ENCODE data around the gene TSC1. TPM values are rescaled to one million over a fixed set of nuclear protein-coding genes. Genes with fewer than 3 reads are reported as not detected.
"Not testable (repeated sequence)": the region's sequence is repeated elsewhere in the genome, so short reads cannot be mapped to it uniquely, and the experiment has no call there.

TSC1 gene
- total and polyA plus RNA-seq, 7 experiments from 2014 or later, result 9.9 to 98.3 (median 52.0) TPM

- no peak overlapping the region for H3K27ac ChIP-seq (ENCODE audit: low read depth, low read length)
- intact Hi-C loops (cut with micrococcal nuclease), result loop anchor here (5.0 kb wide), 3 partner anchors 167 to 1207 kb away; partner anchors contain the start of gene CFAP77 (in 1 of the 2)
- Mint-ChIP-seq H3K36me3 (no peaks in the 10 kb centered on the region), H3K4me3 (no peak overlapping the region), H3K27me3 (peaks cover 0 to 18% (median 9%) of the 10 kb centered on the region in 5 donors), H3K9me3 (no peaks in the 10 kb centered on the region), H3K27ac (no peak overlapping the region), H3K4me1 (peaks cover 0 to 7% (median 0%) of the 10 kb centered on the region in 7 donors)
- DNase-seq, result no peak
- H3K4me3 ChIP-seq (ENCODE audit: low read length), result no peak overlapping the region
- ChIA-PET CTCF (no interaction called here), POLR2A (no interaction called here)
- no peaks in the 10 kb centered on the region for H3K4me1 ChIP-seq (ENCODE audit: control insufficient read depth in 2 of 2, insufficient read depth in 2 of 2, low read length in 2 of 2)
- no peaks in the 10 kb centered on the region for H3K9me3 ChIP-seq (ENCODE audit: control insufficient read depth in 2 of 3, low read length in 3 of 3)
- H3K27me3 ChIP-seq (ENCODE audit: control insufficient read depth in 2 of 2, insufficient read depth in 2 of 2, low read length in 2 of 2), result no peaks in the 10 kb centered on the region
- no peak for ATAC-seq
- H3K36me3 ChIP-seq (ENCODE audit: control insufficient read depth in 2 of 3, insufficient read depth in 3 of 3, low read length in 3 of 3), result no peaks in the 10 kb centered on the region
Measured at GRCh38 chr9:132969783-132970182, 25.4 kb upstream of the TSC1 start.

- CTCF ChIA-PET; H3K4me3 Mint-ChIP-seq; DNase-seq; H3K36me3 ChIP-seq (ENCODE audit: control insufficient read depth in 2 of 3, insufficient read depth in 3 of 3, low read length in 3 of 3); POLR2A ChIA-PET; H3K36me3 Mint-ChIP-seq; H3K27ac ChIP-seq (ENCODE audit: low read depth, low read length); H3K9me3 Mint-ChIP-seq; H3K4me3 ChIP-seq (ENCODE audit: low read length); ATAC-seq; H3K4me1 ChIP-seq (ENCODE audit: control insufficient read depth in 2 of 2, insufficient read depth in 2 of 2, low read length in 2 of 2); H3K9me3 ChIP-seq (ENCODE audit: control insufficient read depth in 2 of 3, low read length in 3 of 3); H3K27ac Mint-ChIP-seq; H3K4me1 Mint-ChIP-seq; H3K27me3 ChIP-seq (ENCODE audit: control insufficient read depth in 2 of 2, insufficient read depth in 2 of 2, low read length in 2 of 2); intact Hi-C loops (cut with micrococcal nuclease): not testable (repeated sequence)
- peaks cover 0 to 13% (median 8%) of the 10 kb centered on the region in 5 donors for H3K27me3 Mint-ChIP-seq
Measured at GRCh38 chr9:132967908-132968307, 23.5 kb upstream of the TSC1 start.

GRCh38 chr9:132965478-132965877 lies 21.1 kb upstream of the TSC1 start:
- DNase-seq, result no peak
- no peaks in the 10 kb centered on the region for H3K4me1 ChIP-seq (ENCODE audit: control insufficient read depth in 2 of 2, insufficient read depth in 2 of 2, low read length in 2 of 2)
- H3K9me3 ChIP-seq (ENCODE audit: control insufficient read depth in 2 of 3, low read length in 3 of 3), result no peaks in the 10 kb centered on the region
- H3K4me3 ChIP-seq (ENCODE audit: low read length), result no peak overlapping the region
- Mint-ChIP-seq H3K27me3 (peaks cover 0 to 14% (median 4%) of the 10 kb centered on the region in 5 donors), H3K36me3 (no peaks in the 10 kb centered on the region), H3K4me1 (no peaks in the 10 kb centered on the region), H3K4me3 (no peak overlapping the region), H3K27ac (peak overlapping the region in 1 of 9 donors; percentile 6), H3K9me3 (no peaks in the 10 kb centered on the region)
- H3K36me3 ChIP-seq (ENCODE audit: control insufficient read depth in 2 of 3, insufficient read depth in 3 of 3, low read length in 3 of 3), result no peaks in the 10 kb centered on the region
- intact Hi-C loops (cut with micrococcal nuclease), result no loop called here
- H3K27ac ChIP-seq (ENCODE audit: low read depth, low read length), result no peak overlapping the region
- H3K27me3 ChIP-seq (ENCODE audit: control insufficient read depth in 2 of 2, insufficient read depth in 2 of 2, low read length in 2 of 2), result no peaks in the 10 kb centered on the region
- ChIA-PET POLR2A (no interaction called here), CTCF (interaction anchor here (0.6 kb wide), 1 partner anchor 57 kb away, joined by 4 read pairs; no protein-coding TSS in a partner anchor)
- ATAC-seq, result no peak

- DNase-seq (no peak), ATAC-seq (no peak)
- Histone ChIP-seq H3K27ac (ENCODE audit: low read depth, low read length) (no peak overlapping the region), H3K4me3 (ENCODE audit: low read length) (no peak overlapping the region), H3K27me3 (ENCODE audit: control insufficient read depth in 2 of 2, insufficient read depth in 2 of 2, low read length in 2 of 2) (no peaks in the 10 kb centered on the region), H3K9me3 (ENCODE audit: control insufficient read depth in 2 of 3, low read length in 3 of 3) (no peaks in the 10 kb centered on the region), H3K4me1 (ENCODE audit: control insufficient read depth in 2 of 2, insufficient read depth in 2 of 2, low read length in 2 of 2) (no peaks in the 10 kb centered on the region), H3K36me3 (ENCODE audit: control insufficient read depth in 2 of 3, insufficient read depth in 3 of 3, low read length in 3 of 3) (no peaks in the 10 kb centered on the region)
- no peaks in the 10 kb centered on the region for H3K4me1 Mint-ChIP-seq
- no peak overlapping the region for H3K4me3 Mint-ChIP-seq
- peaks cover 0 to 6% (median 4%) of the 10 kb centered on the region in 5 donors for H3K36me3 Mint-ChIP-seq
- ChIA-PET CTCF (no interaction called here), POLR2A (no interaction called here)
- intact Hi-C loops (cut with micrococcal nuclease), result no loop called here
- H3K27ac Mint-ChIP-seq, result no peak overlapping the region
- peaks cover 0 to 9% (median 5%) of the 10 kb centered on the region in 5 donors for H3K27me3 Mint-ChIP-seq
- H3K9me3 Mint-ChIP-seq, result peaks cover 1 to 8% (median 6%) of the 10 kb centered on the region in 11 donors
Measured at GRCh38 chr9:132961002-132961401, 16.6 kb upstream of the TSC1 start.

- Histone ChIP-seq H3K4me1 (ENCODE audit: control insufficient read depth in 2 of 2, insufficient read depth in 2 of 2, low read length in 2 of 2) (no peaks in the 10 kb centered on the region), H3K4me3 (ENCODE audit: low read length) (no peak overlapping the region), H3K27ac (ENCODE audit: low read depth, low read length) (no peak overlapping the region), H3K9me3 (ENCODE audit: control insufficient read depth in 2 of 3, low read length in 3 of 3) (peaks cover 0 to 9% (median 0%) of the 10 kb centered on the region in 3 experiments), H3K36me3 (ENCODE audit: control insufficient read depth in 2 of 3, insufficient read depth in 3 of 3, low read length in 3 of 3) (no peaks in the 10 kb centered on the region), H3K27me3 (ENCODE audit: control insufficient read depth in 2 of 2, insufficient read depth in 2 of 2, low read length in 2 of 2) (no peaks in the 10 kb centered on the region)
- Mint-ChIP-seq H3K4me1 (no peaks in the 10 kb centered on the region), H3K27me3 (peaks cover 0 to 5% (median 4%) of the 10 kb centered on the region in 5 donors), H3K36me3 (peaks cover 0 to 8% (median 5%) of the 10 kb centered on the region in 5 donors), H3K9me3 (peaks cover 1 to 19% (median 10%) of the 10 kb centered on the region in 11 donors), H3K27ac (no peak overlapping the region), H3K4me3 (no peak overlapping the region)
- intact Hi-C loops (cut with micrococcal nuclease), result no loop called here
- ATAC-seq, result no peak
- DNase-seq, result no peak
- POLR2A ChIA-PET, result no interaction called here
- CTCF ChIA-PET, result interaction anchor here (1.2 kb wide), 1 partner anchor 56 kb away, joined by 4 read pairs; no protein-coding TSS in a partner anchor
Measured at GRCh38 chr9:132957805-132958204, 13.4 kb upstream of the TSC1 start.

- Mint-ChIP-seq H3K36me3 (peaks cover 0 to 8% (median 5%) of the 10 kb centered on the region in 5 donors), H3K27ac (no peak overlapping the region), H3K27me3 (peaks cover 0 to 6% (median 3%) of the 10 kb centered on the region in 5 donors), H3K4me1 (no peaks in the 10 kb centered on the region), H3K4me3 (no peak overlapping the region), H3K9me3 (peaks cover 1 to 19% (median 10%) of the 10 kb centered on the region in 11 donors)
- Histone ChIP-seq H3K4me3 (ENCODE audit: low read length) (no peak overlapping the region), H3K4me1 (ENCODE audit: control insufficient read depth in 2 of 2, insufficient read depth in 2 of 2, low read length in 2 of 2) (no peaks in the 10 kb centered on the region), H3K27ac (ENCODE audit: low read depth, low read length) (no peak overlapping the region), H3K9me3 (ENCODE audit: control insufficient read depth in 2 of 3, low read length in 3 of 3) (peaks cover 0 to 9% (median 0%) of the 10 kb centered on the region in 3 experiments), H3K36me3 (ENCODE audit: control insufficient read depth in 2 of 3, insufficient read depth in 3 of 3, low read length in 3 of 3) (no peaks in the 10 kb centered on the region), H3K27me3 (ENCODE audit: control insufficient read depth in 2 of 2, insufficient read depth in 2 of 2, low read length in 2 of 2) (no peaks in the 10 kb centered on the region)
- intact Hi-C loops (cut with micrococcal nuclease), result no loop called here
- ATAC-seq, result no peak
- ChIA-PET CTCF (no interaction called here), POLR2A (interaction anchor here (1.7 kb wide), 1 partner anchor 11 kb away, joined by 4 read pairs; the partner anchor contains the start of gene TSC1)
- no peak for DNase-seq
Measured at GRCh38 chr9:132955768-132956167, 11.4 kb upstream of the TSC1 start.

GRCh38 chr9:132955123-132955522 lies 10.7 kb upstream of the TSC1 start:
- Histone ChIP-seq H3K27ac (ENCODE audit: low read depth, low read length) (no peak overlapping the region), H3K4me1 (ENCODE audit: control insufficient read depth in 2 of 2, insufficient read depth in 2 of 2, low read length in 2 of 2) (no peaks in the 10 kb centered on the region), H3K9me3 (ENCODE audit: control insufficient read depth in 2 of 3, low read length in 3 of 3) (peaks cover 0 to 9% (median 0%) of the 10 kb centered on the region in 3 experiments), H3K4me3 (ENCODE audit: low read length) (no peak overlapping the region), H3K36me3 (ENCODE audit: control insufficient read depth in 2 of 3, insufficient read depth in 3 of 3, low read length in 3 of 3) (no peaks in the 10 kb centered on the region), H3K27me3 (ENCODE audit: control insufficient read depth in 2 of 2, insufficient read depth in 2 of 2, low read length in 2 of 2) (no peaks in the 10 kb centered on the region)
- ChIA-PET CTCF (no interaction called here), POLR2A (interaction anchor here (0.9 kb wide), 1 partner anchor 10 kb away, joined by 3 read pairs; no protein-coding TSS in a partner anchor)
- Mint-ChIP-seq H3K36me3 (peaks cover 0 to 8% (median 5%) of the 10 kb centered on the region in 5 donors), H3K4me3 (no peak overlapping the region), H3K27me3 (peaks cover 0 to 6% (median 3%) of the 10 kb centered on the region in 5 donors), H3K27ac (no peak overlapping the region), H3K4me1 (no peaks in the 10 kb centered on the region), H3K9me3 (peaks cover 1 to 19% (median 10%) of the 10 kb centered on the region in 11 donors)
- intact Hi-C loops (cut with micrococcal nuclease), result no loop called here
- DNase-seq (no peak), ATAC-seq (no peak)

All from naive thymus-derived CD4-positive, alpha-beta T cell (primary cell).